GM19193 (cell line): ENCODE measurements around the gene NCS1.

ENCODE experiments used
- POLR2A ChIP-seq: IDR thresholded peaks from 4 replicates; pipeline ENCODE4 v1.6.1; 2011; ENCODE audit not compliant: insufficient read depth, insufficient read length; ENCODE audit errors: extremely low read depth

NCS1 gene

GRCh38 chr9:130181678-130182380 is 9.6 kb downstream of the NCS1 start:
- TF ChIP-seq POLR2A, result no peak

- TF ChIP-seq POLR2A, result no peak
These were observed 10.2 kb downstream of the NCS1 start for GRCh38 chr9:130182381-130182909.

GRCh38 chr9:130183133-130183762 is 11.0 kb downstream of the NCS1 start:
- no peak for TF ChIP-seq POLR2A

GRCh38 chr9:130185017-130185416 is 12.8 kb downstream of the NCS1 start:
- TF ChIP-seq POLR2A, result no peak

- no peak for TF ChIP-seq POLR2A
These were observed 13.4 kb downstream of the NCS1 start for GRCh38 chr9:130185490-130186031.

GRCh38 chr9:130186051-130186450 is 13.8 kb downstream of the NCS1 start:
- no peak for TF ChIP-seq POLR2A

GRCh38 chr9:130186839-130187522 is 14.8 kb downstream of the NCS1 start:
- TF ChIP-seq POLR2A, result no peak

- TF ChIP-seq POLR2A, result no peak
These were observed 15.3 kb downstream of the NCS1 start for GRCh38 chr9:130187523-130187846.

GRCh38 chr9:130188860-130189481 is 16.8 kb downstream of the NCS1 start:
- no peak for TF ChIP-seq POLR2A

- no peak for TF ChIP-seq POLR2A
These were observed 17.6 kb downstream of the NCS1 start for GRCh38 chr9:130189840-130190239.

GRCh38 chr9:130191068-130191748 is 19.0 kb downstream of the NCS1 start:
- no peak for TF ChIP-seq POLR2A

GRCh38 chr9:130191749-130192120 is 19.5 kb downstream of the NCS1 start:
- TF ChIP-seq POLR2A, result no peak

- TF ChIP-seq POLR2A, result no peak
These were observed 20.3 kb downstream of the NCS1 start for GRCh38 chr9:130192382-130192999.

- TF ChIP-seq POLR2A, result no peak
These were observed 20.9 kb downstream of the NCS1 start for GRCh38 chr9:130193103-130193502.

GRCh38 chr9:130193531-130194377 is 21.6 kb downstream of the NCS1 start:
- no peak for TF ChIP-seq POLR2A
